ENCODE measurements around the gene DGAT2.

DGAT2 gene

DNA sequence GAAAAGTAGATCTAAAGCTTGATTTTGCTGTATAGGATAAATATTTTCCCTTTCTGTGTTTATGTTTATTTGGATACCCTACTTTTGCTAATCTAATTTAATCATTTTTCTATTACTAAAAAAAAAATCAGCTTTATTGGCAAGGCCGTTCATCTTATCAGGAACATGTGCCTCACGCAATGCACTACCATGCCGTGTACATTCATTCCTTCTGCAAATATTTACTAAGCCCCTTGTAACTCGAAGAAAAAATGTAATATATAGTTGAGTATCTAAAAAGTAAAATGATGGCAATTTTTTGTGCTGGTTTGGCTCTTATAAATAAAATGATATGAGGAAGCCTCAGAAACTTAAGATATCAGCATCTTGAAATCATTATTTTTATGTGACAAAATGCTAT is 55.4 kb downstream of the DGAT2 start:
- peak overlapping the region; percentile 46 for H3K4me3 Mint-ChIP-seq
- DNase-seq (ENCODE audit: low spot score) = no peak
- peak overlapping the region; percentile 75 for H3K27ac Mint-ChIP-seq
- peaks cover 30% of the 10 kb centered on the region for H3K4me1 Mint-ChIP-seq (ENCODE audit: low read depth)
- no peaks in the 10 kb centered on the region for H3K27me3 Mint-ChIP-seq (ENCODE audit: low read depth)
- no peaks in the 10 kb centered on the region for H3K9me3 Mint-ChIP-seq
- H3K36me3 Mint-ChIP-seq (ENCODE audit: low read depth) = peaks cover 18% of the 10 kb centered on the region

DNA sequence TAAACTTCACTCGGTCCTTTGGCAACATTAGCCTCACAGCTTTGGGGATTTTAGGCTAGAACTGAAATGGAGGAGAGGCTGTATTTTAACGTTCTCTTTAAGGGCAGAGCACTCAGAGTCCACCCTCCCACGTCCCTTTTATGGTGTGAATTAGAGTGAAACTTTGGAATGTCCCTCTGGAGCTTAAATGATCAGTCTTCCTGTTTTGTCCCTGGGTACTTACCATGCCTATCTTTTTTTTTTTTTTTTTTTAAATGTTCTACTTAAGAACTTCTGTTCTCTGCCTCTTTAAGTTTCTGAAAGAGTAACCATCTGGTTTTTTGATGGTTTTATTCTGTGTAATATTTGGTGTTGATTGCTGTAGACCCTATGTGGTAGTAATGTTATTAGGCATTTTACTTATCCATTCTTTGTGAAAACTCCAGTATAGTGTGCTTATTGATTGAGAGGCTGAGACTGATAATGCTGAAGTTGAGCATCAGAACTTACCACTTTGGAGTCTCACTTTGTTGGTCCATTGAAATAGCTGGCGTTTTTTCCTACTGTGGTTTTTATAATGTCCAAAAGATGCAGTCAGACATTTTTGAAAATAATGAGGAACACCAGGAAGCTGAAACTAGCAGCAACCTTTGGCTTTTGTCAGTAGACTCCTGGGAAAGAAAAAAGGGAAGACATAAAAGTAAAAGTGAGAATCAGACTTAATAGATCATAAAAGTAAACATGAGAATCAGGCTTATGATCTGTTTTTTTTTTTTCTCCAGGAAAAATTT is 58.1 kb downstream of the DGAT2 start:
- Mint-ChIP-seq H3K9me3 (no peaks in the 10 kb centered on the region), H3K4me3 (no peak overlapping the region), H3K36me3 (ENCODE audit: low read depth) (peaks cover 15% of the 10 kb centered on the region), H3K27me3 (ENCODE audit: low read depth) (no peaks in the 10 kb centered on the region), H3K27ac (peak overlapping the region; percentile 10), H3K4me1 (ENCODE audit: low read depth) (peaks cover 26% of the 10 kb centered on the region)
- no peak for DNase-seq (ENCODE audit: low spot score)

DNA sequence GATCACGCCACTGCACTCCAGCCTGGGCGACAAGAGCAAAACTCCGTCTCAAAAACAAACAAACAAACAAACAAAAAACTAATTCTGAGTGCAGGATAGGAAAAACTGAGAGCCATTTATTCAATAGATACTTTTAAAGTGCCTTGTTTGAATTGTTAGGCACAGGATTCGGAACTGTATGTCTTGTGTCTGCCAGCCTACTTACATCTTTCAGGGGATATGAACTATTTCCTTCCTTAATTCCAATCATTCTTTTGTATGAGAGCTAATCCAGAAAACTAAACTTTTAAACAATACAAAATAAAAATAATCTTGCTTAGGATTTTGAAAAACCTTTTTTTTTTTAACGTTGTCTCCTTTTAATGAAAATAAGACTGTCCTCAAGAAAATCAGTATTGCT is 59.0 kb downstream of the DGAT2 start:
- no peaks in the 10 kb centered on the region for H3K9me3 Mint-ChIP-seq
- H3K36me3 Mint-ChIP-seq (ENCODE audit: low read depth) = peaks cover 12% of the 10 kb centered on the region
- no peak for DNase-seq (ENCODE audit: low spot score)
- H3K4me1 Mint-ChIP-seq (ENCODE audit: low read depth) = peaks cover 21% of the 10 kb centered on the region
- H3K4me3 Mint-ChIP-seq = no peak overlapping the region
- H3K27ac Mint-ChIP-seq = no peak overlapping the region
- H3K27me3 Mint-ChIP-seq (ENCODE audit: low read depth) = no peaks in the 10 kb centered on the region

DNA sequence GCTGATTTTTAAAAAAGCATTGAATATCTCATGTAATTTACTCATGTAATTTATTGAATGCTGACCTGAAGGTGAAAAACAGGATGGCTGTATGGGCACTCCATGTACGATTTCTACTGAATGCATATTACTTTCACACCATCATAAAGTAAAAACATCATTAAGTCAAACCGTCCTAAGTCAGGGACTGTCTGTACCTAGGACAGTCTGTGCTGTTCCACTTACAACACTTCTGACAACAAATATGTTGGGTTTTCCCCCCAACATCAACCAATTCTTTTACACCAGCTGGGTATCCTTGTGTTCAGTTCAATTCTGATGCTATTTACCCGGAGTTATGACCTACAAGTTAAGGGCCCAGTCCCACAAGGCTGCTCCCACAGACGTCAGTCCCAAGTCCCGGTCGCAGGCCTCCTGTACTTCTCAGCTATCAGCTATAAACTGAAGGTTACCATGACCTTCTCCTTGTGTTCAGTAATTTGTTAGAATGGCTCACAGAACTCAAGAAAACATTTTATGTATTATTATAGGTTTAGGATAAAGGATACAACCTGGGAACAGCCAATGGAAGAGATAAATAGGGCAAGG is 63.4 kb downstream of the DGAT2 start:
- Mint-ChIP-seq H3K27me3 (ENCODE audit: low read depth) (no peaks in the 10 kb centered on the region), H3K4me1 (ENCODE audit: low read depth) (peaks cover 5% of the 10 kb centered on the region), H3K4me3 (no peak overlapping the region), H3K36me3 (ENCODE audit: low read depth) (no peaks in the 10 kb centered on the region), H3K9me3 (no peaks in the 10 kb centered on the region), H3K27ac (no peak overlapping the region)
- DNase-seq (ENCODE audit: low spot score) = no peak

DNA sequence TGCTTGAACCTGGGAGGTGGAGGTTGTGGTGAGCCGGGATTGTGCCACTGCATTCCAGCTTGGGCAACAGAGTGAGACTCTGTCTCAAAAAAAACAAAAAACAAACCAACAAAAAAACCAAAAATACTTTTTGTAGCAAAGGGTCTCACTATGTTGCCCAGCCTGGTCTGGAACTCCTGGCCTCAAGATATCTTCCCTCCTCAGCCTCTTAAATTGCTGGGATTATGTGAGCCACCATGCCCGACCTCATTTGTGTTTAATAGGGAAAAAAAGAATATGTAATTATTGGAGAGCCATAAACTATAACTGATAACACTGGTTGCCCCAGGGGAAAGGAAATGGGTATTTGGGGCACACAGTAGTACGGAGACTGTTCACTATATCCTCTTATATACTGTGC is 66.2 kb downstream of the DGAT2 start:
- H3K4me3 Mint-ChIP-seq = no peak overlapping the region
- H3K9me3 Mint-ChIP-seq = no peaks in the 10 kb centered on the region
- H3K36me3 Mint-ChIP-seq (ENCODE audit: low read depth) = peaks cover 1% of the 10 kb centered on the region
- H3K27ac Mint-ChIP-seq = no peak overlapping the region
- peaks cover 5% of the 10 kb centered on the region for H3K4me1 Mint-ChIP-seq (ENCODE audit: low read depth)
- no peak for DNase-seq (ENCODE audit: low spot score)
- H3K27me3 Mint-ChIP-seq (ENCODE audit: low read depth) = no peaks in the 10 kb centered on the region

DNA sequence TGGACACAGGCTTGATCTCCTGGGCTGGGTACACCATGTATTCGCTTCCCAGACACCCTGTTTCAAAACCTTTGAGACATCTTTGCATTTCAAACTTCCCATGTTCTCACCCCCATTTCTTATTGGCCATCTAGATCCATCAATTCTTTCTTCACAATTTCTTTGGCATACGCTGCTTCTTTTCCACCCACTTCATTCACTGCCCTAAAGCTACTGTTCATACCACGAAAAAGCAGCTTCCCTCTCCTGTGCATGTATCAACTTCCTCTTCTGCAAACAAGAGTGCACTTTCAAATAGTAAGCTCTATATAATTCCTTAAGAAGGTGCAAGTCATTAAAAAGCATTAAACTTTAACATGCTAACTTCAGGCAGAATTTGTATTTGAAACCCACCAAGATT is 67.8 kb downstream of the DGAT2 start:
- Mint-ChIP-seq H3K4me3 (no peak overlapping the region), H3K9me3 (no peaks in the 10 kb centered on the region), H3K27me3 (ENCODE audit: low read depth) (no peaks in the 10 kb centered on the region), H3K36me3 (ENCODE audit: low read depth) (peaks cover 1% of the 10 kb centered on the region), H3K4me1 (ENCODE audit: low read depth) (peaks cover 5% of the 10 kb centered on the region), H3K27ac (no peak overlapping the region)
- no peak for DNase-seq (ENCODE audit: low spot score)

DNA sequence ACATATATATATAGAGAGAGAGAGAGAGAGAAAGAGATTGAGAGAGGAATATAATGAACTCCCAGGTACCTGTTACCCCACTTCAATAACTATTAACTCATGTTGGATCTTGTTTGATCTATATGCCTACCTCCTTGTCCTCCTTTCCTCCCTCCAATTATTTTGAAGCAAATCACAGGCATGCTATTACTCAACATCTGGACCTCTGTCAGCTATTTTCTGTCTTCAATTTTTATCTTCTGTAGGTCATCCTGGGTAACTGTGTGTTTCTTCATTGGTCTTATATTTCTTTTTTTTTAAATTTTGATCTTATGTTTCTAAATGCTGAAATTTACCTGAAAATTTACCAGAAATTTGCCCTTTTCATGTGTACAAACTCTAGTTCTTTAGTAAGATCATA is 71.3 kb downstream of the DGAT2 start:
- H3K4me1 Mint-ChIP-seq (ENCODE audit: low read depth) = peaks cover 8% of the 10 kb centered on the region
- no peaks in the 10 kb centered on the region for H3K27me3 Mint-ChIP-seq (ENCODE audit: low read depth)
- no peak overlapping the region for H3K4me3 Mint-ChIP-seq
- no peak for DNase-seq (ENCODE audit: low spot score)
- H3K9me3 Mint-ChIP-seq = no peaks in the 10 kb centered on the region
- H3K27ac Mint-ChIP-seq = no peak overlapping the region
- peaks cover 4% of the 10 kb centered on the region for H3K36me3 Mint-ChIP-seq (ENCODE audit: low read depth)

DNA sequence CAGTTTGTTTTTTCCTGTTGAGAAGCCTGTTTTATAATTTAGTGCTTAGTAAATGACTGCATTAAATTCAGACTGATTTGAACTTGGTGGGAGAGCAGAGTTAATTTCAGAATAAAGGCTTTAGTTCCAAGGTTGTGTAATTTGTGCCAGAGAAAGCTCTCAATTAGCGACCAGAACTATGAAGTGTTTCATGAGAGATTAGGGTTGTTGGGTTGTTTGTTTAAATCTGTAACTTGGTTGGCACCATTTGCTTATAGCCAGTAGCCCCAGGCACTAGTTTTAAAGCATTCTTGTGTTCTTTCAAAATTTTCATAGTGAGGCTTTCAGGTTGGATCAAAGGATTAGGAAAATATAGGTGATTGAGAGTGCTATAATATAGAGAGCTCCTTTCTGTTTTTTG is 71.9 kb downstream of the DGAT2 start:
- Mint-ChIP-seq H3K4me3 (no peak overlapping the region), H3K27ac (no peak overlapping the region), H3K4me1 (ENCODE audit: low read depth) (peaks cover 9% of the 10 kb centered on the region), H3K27me3 (ENCODE audit: low read depth) (no peaks in the 10 kb centered on the region), H3K9me3 (no peaks in the 10 kb centered on the region), H3K36me3 (ENCODE audit: low read depth) (peaks cover 9% of the 10 kb centered on the region)
- no peak for DNase-seq (ENCODE audit: low spot score)

DNA sequence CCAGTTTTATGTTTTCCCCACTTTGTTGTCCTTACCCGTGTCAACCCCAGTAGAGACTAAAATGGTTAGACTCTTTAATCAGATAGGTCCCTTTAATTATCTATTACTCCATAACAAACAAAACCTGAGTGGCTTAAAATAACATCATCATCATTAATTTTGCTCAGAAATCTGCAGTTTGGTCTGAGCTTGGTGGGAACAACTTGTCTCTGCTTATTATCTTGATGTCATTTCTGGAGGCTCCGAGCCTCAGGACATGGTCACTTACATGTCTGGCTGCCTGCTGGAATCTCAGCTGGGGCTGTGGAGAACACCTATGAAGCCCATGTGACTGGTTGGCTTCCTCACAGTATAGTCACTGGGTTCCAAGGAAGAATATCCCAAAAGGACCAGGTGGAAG is 73.2 kb downstream of the DGAT2 start:
- no peak for DNase-seq (ENCODE audit: low spot score)
- H3K4me3 Mint-ChIP-seq = no peak overlapping the region
- no peaks in the 10 kb centered on the region for H3K9me3 Mint-ChIP-seq
- H3K36me3 Mint-ChIP-seq (ENCODE audit: low read depth) = peaks cover 11% of the 10 kb centered on the region
- no peaks in the 10 kb centered on the region for H3K27me3 Mint-ChIP-seq (ENCODE audit: low read depth)
- peaks cover 5% of the 10 kb centered on the region for H3K4me1 Mint-ChIP-seq (ENCODE audit: low read depth)
- no peak overlapping the region for H3K27ac Mint-ChIP-seq

DNA sequence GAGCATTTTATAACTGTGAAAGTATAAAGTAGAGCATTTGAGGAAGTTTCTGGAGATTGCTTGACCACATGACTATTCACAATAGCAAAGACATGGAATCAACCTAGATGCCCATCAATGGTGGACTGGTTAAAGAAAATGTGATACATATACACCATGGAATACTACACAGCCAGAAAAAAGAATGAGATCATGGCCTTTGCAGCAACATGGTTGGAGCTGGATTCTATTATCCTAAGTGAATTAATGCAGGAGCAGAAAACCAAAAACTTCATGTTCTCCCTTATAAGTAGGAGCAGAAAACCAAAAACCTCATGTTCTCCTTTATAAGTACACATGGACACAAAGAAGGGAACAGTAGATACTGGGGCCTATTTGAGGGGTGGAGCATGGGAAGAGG is 76.7 kb downstream of the DGAT2 start:
- no peaks in the 10 kb centered on the region for H3K9me3 Mint-ChIP-seq
- H3K27ac Mint-ChIP-seq = no peak overlapping the region
- no peak overlapping the region for H3K4me3 Mint-ChIP-seq
- H3K4me1 Mint-ChIP-seq (ENCODE audit: low read depth) = peaks cover 10% of the 10 kb centered on the region
- H3K36me3 Mint-ChIP-seq (ENCODE audit: low read depth) = peaks cover 9% of the 10 kb centered on the region
- no peak for DNase-seq (ENCODE audit: low spot score)
- H3K27me3 Mint-ChIP-seq (ENCODE audit: low read depth) = no peaks in the 10 kb centered on the region

DNA sequence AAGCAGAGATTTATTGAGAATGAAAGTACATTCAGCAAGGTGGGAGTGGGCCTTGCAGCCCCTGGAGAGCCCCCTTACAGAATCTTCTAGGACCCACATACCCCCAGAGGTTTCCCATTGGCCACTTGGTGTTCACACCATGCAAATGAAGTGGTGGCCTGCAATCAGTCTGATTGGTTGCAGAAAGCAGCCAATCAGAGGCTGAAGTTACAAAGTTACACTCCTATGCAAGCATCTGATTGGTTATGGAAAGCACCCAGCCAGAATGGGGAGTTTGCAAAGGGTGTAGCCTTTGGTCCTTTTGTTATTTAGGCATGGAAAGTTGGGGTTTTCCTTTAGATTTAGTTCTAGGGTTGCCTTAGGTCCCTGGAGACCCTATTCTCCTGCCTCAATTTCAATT is 81.3 kb downstream of the DGAT2 start:
- Mint-ChIP-seq H3K4me3 (no peak overlapping the region), H3K27me3 (ENCODE audit: low read depth) (no peaks in the 10 kb centered on the region), H3K27ac (no peak overlapping the region), H3K4me1 (ENCODE audit: low read depth) (peaks cover 16% of the 10 kb centered on the region), H3K9me3 (no peaks in the 10 kb centered on the region), H3K36me3 (ENCODE audit: low read depth) (peaks cover 11% of the 10 kb centered on the region)
- no peak for DNase-seq (ENCODE audit: low spot score)

DNA sequence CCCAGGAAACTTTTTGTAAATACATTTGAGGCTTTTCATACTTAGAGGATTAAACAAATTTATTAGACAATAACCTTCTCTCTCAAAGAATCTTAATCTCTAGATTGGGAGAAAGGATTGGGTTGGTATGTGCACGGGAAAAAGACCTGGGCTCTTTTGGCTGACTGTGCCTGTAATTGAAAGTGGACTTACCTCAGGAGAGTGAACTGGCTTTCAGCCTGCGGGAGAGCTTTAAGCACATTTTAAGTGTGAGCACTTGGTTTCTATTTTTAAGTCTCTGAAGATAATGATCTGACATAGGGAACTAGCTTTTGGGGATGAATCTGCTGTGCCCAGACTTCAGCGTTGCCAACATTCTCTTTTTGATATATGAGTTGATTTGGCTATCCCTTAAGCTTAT is 82.2 kb downstream of the DGAT2 start:
- DNase-seq (ENCODE audit: low spot score) = no peak
- Mint-ChIP-seq H3K27me3 (ENCODE audit: low read depth) (no peaks in the 10 kb centered on the region), H3K9me3 (no peaks in the 10 kb centered on the region), H3K27ac (no peak overlapping the region), H3K4me3 (no peak overlapping the region), H3K36me3 (ENCODE audit: low read depth) (peaks cover 8% of the 10 kb centered on the region), H3K4me1 (ENCODE audit: low read depth) (peaks cover 14% of the 10 kb centered on the region)
